CD4-positive, alpha-beta memory T cell (primary cell): Measurements from ENCODE around the gene GLB1L3. TPM values are rescaled to one million over a fixed set of nuclear protein-coding genes. Genes with fewer than 3 reads are reported as not detected.

Experiments
- CTCF ChIA-PET: fragments of 350-600 bp; sonication (Branson Sonifier 250); formaldehyde crosslinking; loops from one replicate; lab custom pipeline; 2021; ENCODE audit warnings: inconsistent platforms; ENCODE audit not compliant: partially characterized antibody; lab: Charles Lee
- POLR2A ChIA-PET: fragments of 350-600 bp; sonication (Branson Sonifier 250); formaldehyde crosslinking; loops from one replicate; lab custom pipeline; 2021; ENCODE audit not compliant: partially characterized antibody; lab: Charles Lee
- DNase-seq, 5 donors: peaks; one replicate each; pipeline versions ENCODE4 v3.0.0 to v3.0.0-alpha.2; 2020 to 2022; ENCODE audit warnings: mixed read lengths in 1 of 5
- H3K27ac ChIP-seq: one replicate; pipeline ENCODE4 v1.7.0; 2013; ENCODE audit warnings: low read depth, low read length
- H3K27me3 ChIP-seq: 2 replicates; pipeline ENCODE4 v1.7.0; 2013; ENCODE audit warnings: mild to moderate bottlenecking, low read length, moderate library complexity; ENCODE audit not compliant: insufficient read depth
- H3K36me3 ChIP-seq: 2 replicates; pipeline ENCODE4 v1.7.0; 2013; ENCODE audit warnings: mild to moderate bottlenecking, low read length, moderate library complexity; ENCODE audit not compliant: insufficient read depth
- H3K4me1 ChIP-seq: 2 replicates; pipeline ENCODE4 v1.7.0; 2013; ENCODE audit warnings: mild to moderate bottlenecking, low read length, moderate library complexity; ENCODE audit not compliant: insufficient read depth
- H3K4me3 ChIP-seq, 2 donors: one replicate each; pipeline ENCODE4 v1.7.0; 2013; ENCODE audit warnings: low read length in 2 of 2, mild to moderate bottlenecking in 1 of 2
- H3K9me3 ChIP-seq, 2 donors: one replicate each; pipeline ENCODE4 v1.7.0; 2013; ENCODE audit warnings: low read length in 2 of 2, control low read depth in 1 of 2; ENCODE audit not compliant: control insufficient read depth in 1 of 2
- H3K27ac Mint-ChIP-seq, 7 donors: one replicate each; pipeline ENCODE4 v1.8.0; 2020 to 2021; ENCODE audit warnings: mixed read lengths in 7 of 7, mild to moderate bottlenecking in 6 of 7, inconsistent platforms in 3 of 7, moderate library complexity in 3 of 7
- H3K27me3 Mint-ChIP-seq, 2 donors: one replicate each; pipeline ENCODE4 v1.8.0; 2020 to 2021; ENCODE audit warnings: mixed read lengths in 2 of 2
- H3K36me3 Mint-ChIP-seq, 2 donors: one replicate each; pipeline ENCODE4 v1.8.0; 2020 to 2021; ENCODE audit warnings: mixed read lengths in 2 of 2, inconsistent platforms in 1 of 2, mild to moderate bottlenecking in 1 of 2
- H3K4me1 Mint-ChIP-seq, 4 donors: one replicate each; pipeline ENCODE4 v1.8.0; 2020 to 2021; ENCODE audit warnings: mixed read lengths in 4 of 4, mild to moderate bottlenecking in 1 of 4
- H3K4me3 Mint-ChIP-seq, 8 donors: one replicate each; pipeline ENCODE4 v1.8.0; 2020 to 2021; ENCODE audit warnings: mixed read lengths in 8 of 8, mild to moderate bottlenecking in 7 of 8, moderate library complexity in 6 of 8, inconsistent platforms in 3 of 8
- H3K9me3 Mint-ChIP-seq, 8 donors: one replicate each; pipeline ENCODE4 v1.8.0; 2020 to 2021; ENCODE audit warnings: mixed read lengths in 8 of 8, mild to moderate bottlenecking in 5 of 8, inconsistent platforms in 3 of 8, moderate library complexity in 1 of 8
- intact Hi-C: fragments of 100-400 bp; cut with micrococcal nuclease; formaldehyde crosslinking; loops from one replicate; pipeline ENCODE4 v1.15.1; 2023
- polyA plus RNA-seq, 2 donors: library from polyadenylated mRNA; unstranded; fragments of 300-500 nt; fragmentation: Illumina TruSeq; gene quantifications; one replicate each; pipeline ENCODE4 v1.2.3, GENCODE V29; 2021
- total RNA-seq, 2 experiments: library from RNA; stranded (reverse); gene quantifications; one replicate each; pipeline ENCODE4 v1.2.3, GENCODE V29; 2021

The GLB1L3 gene
- total and polyA plus RNA-seq, 4 experiments from 2014 or later: 1.2 to 4.9 (median 2.2) TPM

GRCh38 chr11:134248910-134249480, 27.2 kb upstream of the GLB1L3 start:
- CTCF ChIA-PET: interaction anchor here (0.9 to 2.3 kb wide), 5 partner anchors 14 to 197 kb away, joined by 3 to 9 read pairs (median 4); partner anchors contain the start of gene GLB1L3
- intact Hi-C loops: no loop called here
- no peaks in the 10 kb centered on the region for H3K9me3 ChIP-seq
- H3K4me1 ChIP-seq: peaks cover 20% of the 10 kb centered on the region
- no peaks in the 10 kb centered on the region for H3K27me3 ChIP-seq
- H3K27me3 Mint-ChIP-seq: no peaks in the 10 kb centered on the region
- peak overlapping the region in 6 of 7 donors; percentile 7 to 70 (median 36) for H3K27ac Mint-ChIP-seq
- H3K36me3 ChIP-seq: peaks cover 59% of the 10 kb centered on the region
- H3K4me3 ChIP-seq: no peak overlapping the region
- no peak overlapping the region for H3K27ac ChIP-seq
- H3K4me1 Mint-ChIP-seq: peaks cover 13 to 25% (median 17%) of the 10 kb centered on the region in 4 donors
- peaks cover 28 to 70% of the 10 kb centered on the region in 2 donors for H3K36me3 Mint-ChIP-seq
- no peak overlapping the region for H3K4me3 Mint-ChIP-seq
- POLR2A ChIA-PET: interaction anchor here (1.4 to 8.2 kb wide), 2 partner anchors 24 to 27 kb away, joined by 4 to 92 read pairs; partner anchors contain the start of genes GLB1L3, NCAPD3 and VPS26B
- no peaks in the 10 kb centered on the region for H3K9me3 Mint-ChIP-seq
- no peak for DNase-seq

GRCh38 chr11:134250246-134250645, 25.9 kb upstream of the GLB1L3 start:
- Histone ChIP-seq H3K36me3 (peaks cover 48% of the 10 kb centered on the region), H3K27me3 (no peaks in the 10 kb centered on the region), H3K4me1 (peaks cover 30% of the 10 kb centered on the region), H3K9me3 (no peaks in the 10 kb centered on the region), H3K4me3 (no peak overlapping the region), H3K27ac (no peak overlapping the region)
- intact Hi-C loops: no loop called here
- H3K4me3 Mint-ChIP-seq: no peak overlapping the region
- no peak for DNase-seq
- H3K36me3 Mint-ChIP-seq: peaks cover 28 to 58% of the 10 kb centered on the region in 2 donors
- ChIA-PET CTCF (interaction anchor here (0.6 to 2.3 kb wide), 3 partner anchors 13 to 45 kb away, joined by 3 to 9 read pairs (median 3); no protein-coding TSS in a partner anchor), POLR2A (interaction anchor here (1.4 to 8.2 kb wide), 3 partner anchors 11 to 25 kb away, joined by 3 to 92 read pairs (median 4); partner anchors contain the start of genes NCAPD3 and VPS26B)
- H3K9me3 Mint-ChIP-seq: no peaks in the 10 kb centered on the region
- no peaks in the 10 kb centered on the region for H3K27me3 Mint-ChIP-seq
- peaks cover 20 to 37% (median 27%) of the 10 kb centered on the region in 4 donors for H3K4me1 Mint-ChIP-seq
- peak overlapping the region in 1 of 7 donors; percentile 50 for H3K27ac Mint-ChIP-seq

GRCh38 chr11:134250675-134251074, 25.5 kb upstream of the GLB1L3 start:
- DNase-seq: no peak
- no peaks in the 10 kb centered on the region for H3K27me3 Mint-ChIP-seq
- Histone ChIP-seq H3K36me3 (peaks cover 46% of the 10 kb centered on the region), H3K27me3 (no peaks in the 10 kb centered on the region), H3K27ac (no peak overlapping the region), H3K4me1 (peaks cover 30% of the 10 kb centered on the region), H3K4me3 (no peak overlapping the region), H3K9me3 (no peaks in the 10 kb centered on the region)
- H3K4me3 Mint-ChIP-seq: no peak overlapping the region
- POLR2A ChIA-PET: interaction anchor here (1.4 to 8.2 kb wide), 3 partner anchors 11 to 26 kb away, joined by 3 to 92 read pairs (median 4); partner anchors contain the start of genes NCAPD3 and VPS26B
- CTCF ChIA-PET: interaction anchor here (0.6 to 2.3 kb wide), 5 partner anchors 11 to 46 kb away, joined by 3 to 9 read pairs (median 3); no protein-coding TSS in a partner anchor
- intact Hi-C loops: no loop called here
- peaks cover 21 to 40% (median 30%) of the 10 kb centered on the region in 4 donors for H3K4me1 Mint-ChIP-seq
- H3K36me3 Mint-ChIP-seq: peaks cover 28 to 55% of the 10 kb centered on the region in 2 donors
- H3K9me3 Mint-ChIP-seq: no peaks in the 10 kb centered on the region
- peak overlapping the region in 1 of 7 donors; percentile 7 for H3K27ac Mint-ChIP-seq

GRCh38 chr11:134252346-134253187, 23.6 kb upstream of the GLB1L3 start:
- Mint-ChIP-seq H3K4me3 (peak overlapping the region; percentile 91 to 96 (median 94)), H3K27me3 (no peaks in the 10 kb centered on the region), H3K9me3 (no peaks in the 10 kb centered on the region), H3K27ac (peak overlapping the region; percentile 54 to 91 (median 86)), H3K36me3 (peaks cover 17 to 48% of the 10 kb centered on the region in 2 donors), H3K4me1 (peaks cover 21 to 43% (median 33%) of the 10 kb centered on the region in 4 donors)
- peaks cover 30% of the 10 kb centered on the region for H3K4me1 ChIP-seq
- peaks cover 40% of the 10 kb centered on the region for H3K36me3 ChIP-seq
- H3K27ac ChIP-seq: peak overlapping the region; percentile 40
- no peaks in the 10 kb centered on the region for H3K9me3 ChIP-seq
- CTCF ChIA-PET: interaction anchor here (0.8 to 2.7 kb wide), 10 partner anchors 10 to 329 kb away, joined by 3 to 15 read pairs (median 4); partner anchors contain the start of gene GLB1L3
- H3K4me3 ChIP-seq: peak overlapping the region; percentile 71 to 93
- POLR2A ChIA-PET: interaction anchor here (1.2 to 8.2 kb wide), 8 partner anchors 10 to 215 kb away, joined by 3 to 92 read pairs (median 4); partner anchors contain the start of genes GLB1L3, NCAPD3 and VPS26B
- peak in 1 of 5 donors; percentile 50 for DNase-seq
- H3K27me3 ChIP-seq: no peaks in the 10 kb centered on the region
- intact Hi-C loops: loop anchor here (1.0 to 2.0 kb wide), 3 partner anchors 24 to 78 kb away; partner anchors contain the start of genes GLB1L2, GLB1L3 and VPS26B

- Histone ChIP-seq H3K36me3 (peaks cover 33% of the 10 kb centered on the region), H3K4me1 (peaks cover 30% of the 10 kb centered on the region), H3K9me3 (no peaks in the 10 kb centered on the region), H3K27me3 (no peaks in the 10 kb centered on the region), H3K27ac (peak within 1 kb of the TSS; percentile 62), H3K4me3 (peak within 1 kb of the TSS; percentile 71 to 93)
- POLR2A ChIA-PET: interaction anchor here (0.7 to 8.2 kb wide), 11 partner anchors 9 to 310 kb away, joined by 3 to 92 read pairs (median 4); partner anchors contain the start of genes GLB1L2, GLB1L3, NCAPD3 and VPS26B
- DNase-seq: peak; percentile 94 to 97 (median 95)
- Mint-ChIP-seq H3K4me1 (peaks cover 21 to 43% (median 34%) of the 10 kb centered on the region in 4 donors), H3K4me3 (peak within 1 kb of the TSS; percentile 91 to 96 (median 94)), H3K9me3 (no peaks in the 10 kb centered on the region), H3K27ac (peak within 1 kb of the TSS; percentile 54 to 91 (median 89)), H3K36me3 (peaks cover 12 to 44% of the 10 kb centered on the region in 2 donors), H3K27me3 (no peaks in the 10 kb centered on the region)
- intact Hi-C loops: loop anchor here (1.0 to 2.0 kb wide), 3 partner anchors 23 to 77 kb away; partner anchors contain the start of genes GLB1L2, GLB1L3 and VPS26B
- CTCF ChIA-PET: interaction anchor here (1.0 to 2.7 kb wide), 9 partner anchors 9 to 203 kb away, joined by 3 to 15 read pairs (median 5); partner anchors contain the start of gene GLB1L3
These were observed 22.8 kb upstream of the GLB1L3 start, which contains the start of the genes ACAD8 and THYN1 for GRCh38 chr11:134253188-134253993. TSS of gene ACAD8 (plus strand) at chr11:134253568. CDS start at chr11:134253601, 33 bp downstream. TSS of gene THYN1 (minus strand) at chr11:134253352. CDS start at chr11:134252882, 470 bp downstream.
